Suprapubic skin (tissue), 4 donors: ENCODE measurements around the gene RNF215. TPM values are rescaled to one million over a fixed set of nuclear protein-coding genes. Genes with fewer than 3 reads are reported as not detected.

Experiments
- DNase-seq, 2 donors: peaks; one replicate each; pipeline ENCODE4 v3.0.0-alpha.2; 2019; ENCODE audit warnings: low spot score in 2 of 2
- H3K27ac ChIP-seq: fragments of 200-600 bp; sonication (generic); one replicate; pipeline ENCODE4 v1.5.1; 2019
- H3K27me3 ChIP-seq: fragments of 200-600 bp; sonication (generic); one replicate; pipeline ENCODE4 v1.5.1; 2019
- H3K36me3 ChIP-seq: fragments of 200-600 bp; sonication (generic); one replicate; pipeline ENCODE4 v1.5.1; 2019
- H3K4me1 ChIP-seq: fragments of 200-600 bp; sonication (generic); one replicate; pipeline ENCODE4 v1.5.1; 2019
- H3K4me3 ChIP-seq: fragments of 200-600 bp; sonication (generic); one replicate; pipeline ENCODE4 v1.5.1; 2019; ENCODE audit warnings: mild to moderate bottlenecking
- H3K9me3 ChIP-seq: fragments of 200-600 bp; sonication (generic); one replicate; pipeline ENCODE4 v1.5.1; 2019
- CTCF ChIP-seq, 2 donors: fragments of 200-600 bp in 1 of 2; fragments of 450-650 bp in 1 of 2; sonication (generic) in 1 of 2; IDR thresholded peaks; one replicate each; pipeline ENCODE4 v1.5.1; 2016 to 2019; ENCODE audit warnings: antibody characterized with exemption in 2 of 2, mild to moderate bottlenecking in 1 of 2, moderate library complexity in 1 of 2
- EP300 ChIP-seq: sonication (generic); formaldehyde crosslinking; IDR thresholded peaks from one replicate; pipeline ENCODE4 v1.6.1; 2017; ENCODE audit warnings: antibody characterized with exemption
- POLR2A ChIP-seq, 2 donors: fragments of 450-650 bp; IDR thresholded peaks; one replicate each; pipeline ENCODE4 v1.6.1; 2017; ENCODE audit warnings: antibody characterized with exemption in 2 of 2, mild to moderate bottlenecking in 2 of 2, moderate library complexity in 2 of 2
- POLR2AphosphoS5 ChIP-seq, 3 donors: sonication (generic); formaldehyde crosslinking; IDR thresholded peaks; one replicate each; pipeline ENCODE4 v1.6.1; 2017; ENCODE audit warnings: antibody characterized with exemption in 3 of 3
- WGBS: methylation state at CpG from one replicate; pipeline ENCODE4 v1.1.5; 2018; 5-methylcytosine and 5-hydroxymethylcytosine counted together
- total RNA-seq, 4 donors: library from RNA; depleted of rRNA; stranded (reverse); fragments of >200 nt; gene quantifications; one replicate each; pipeline ENCODE4 v1.1.0, GENCODE V29; 2016

The RNF215 gene
- total RNA-seq, 4 donors from 2014 or later = 6.3 to 15.5 (median 10.2) TPM

- Histone ChIP-seq H3K36me3 (no peaks in the 10 kb centered on the region), H3K27ac (peak overlapping the region; percentile 99), H3K4me3 (peak overlapping the region; percentile 66), H3K27me3 (no peaks in the 10 kb centered on the region), H3K4me1 (peaks cover 67% of the 10 kb centered on the region), H3K9me3 (no peaks in the 10 kb centered on the region)
- 2% methylated on average over 20 of the region's 31 CpGs for WGBS
- DNase-seq = peak; percentile 99 to 100
- no peak for TF ChIP-seq EP300
- peak in 2 of 3 donors; percentile 80 to 94 for TF ChIP-seq POLR2AphosphoS5 (IDR thresholded peaks at IDR 0.05)
- TF ChIP-seq POLR2A (IDR thresholded peaks at IDR 0.05) = peak in 1 of 2 donors; percentile 5
These were observed 36.8 kb upstream of the RNF215 start for GRCh38 chr22:30423959-30424533.

GRCh38 chr22:30423301-30423958 lies 36.2 kb upstream of the RNF215 start:
- Histone ChIP-seq H3K36me3 (peaks cover 3% of the 10 kb centered on the region), H3K4me3 (peak overlapping the region; percentile 66), H3K27ac (peak overlapping the region; percentile 99), H3K4me1 (peaks cover 67% of the 10 kb centered on the region), H3K27me3 (no peaks in the 10 kb centered on the region), H3K9me3 (no peaks in the 10 kb centered on the region)
- TF ChIP-seq POLR2AphosphoS5 (IDR thresholded peaks at IDR 0.05) (no peak), POLR2A (IDR thresholded peaks at IDR 0.05) (peak; percentile 40 to 83)
- peak; percentile 87 to 89 for DNase-seq
- 0% methylated on average over 11 of the region's 45 CpGs for WGBS

GRCh38 chr22:30422481-30423300 lies 35.5 kb upstream of the RNF215 start:
- Histone ChIP-seq H3K36me3 (peaks cover 10% of the 10 kb centered on the region), H3K9me3 (no peaks in the 10 kb centered on the region), H3K4me3 (peak overlapping the region; percentile 66), H3K27me3 (no peaks in the 10 kb centered on the region), H3K27ac (peak overlapping the region; percentile 99), H3K4me1 (peaks cover 67% of the 10 kb centered on the region)
- 56% methylated on average over 11 of the region's 18 CpGs for WGBS
- TF ChIP-seq POLR2A (IDR thresholded peaks at IDR 0.05) = no peak
- no peak for TF ChIP-seq EP300
- no peak for TF ChIP-seq CTCF (IDR thresholded peaks at IDR 0.05)
- peak in 1 of 3 donors; percentile 82 for TF ChIP-seq POLR2AphosphoS5 (IDR thresholded peaks at IDR 0.05)
- DNase-seq = peak; percentile 84 to 90

- no peaks in the 10 kb centered on the region for H3K9me3 ChIP-seq
- 76% methylated on average over 8 of the region's 8 CpGs for WGBS
- peak overlapping the region; percentile 66 for H3K4me3 ChIP-seq
- H3K27ac ChIP-seq = peak overlapping the region; percentile 99
- H3K27me3 ChIP-seq = no peaks in the 10 kb centered on the region
- no peak for TF ChIP-seq POLR2AphosphoS5 (IDR thresholded peaks at IDR 0.05)
- TF ChIP-seq POLR2A (IDR thresholded peaks at IDR 0.05) = no peak
- no peak for TF ChIP-seq CTCF (IDR thresholded peaks at IDR 0.05)
- TF ChIP-seq EP300 = no peak
- peaks cover 18% of the 10 kb centered on the region for H3K36me3 ChIP-seq
- peaks cover 67% of the 10 kb centered on the region for H3K4me1 ChIP-seq
- no peak for DNase-seq
These were observed 34.7 kb upstream of the RNF215 start for GRCh38 chr22:30421695-30422480.

GRCh38 chr22:30420347-30421125 lies 33.3 kb upstream of the RNF215 start:
- H3K36me3 ChIP-seq = peaks cover 32% of the 10 kb centered on the region
- H3K27me3 ChIP-seq = no peaks in the 10 kb centered on the region
- H3K4me3 ChIP-seq = no peak overlapping the region
- H3K27ac ChIP-seq = peak overlapping the region; percentile 99
- 59% methylated on average over 6 of the region's 6 CpGs for WGBS
- no peak for TF ChIP-seq POLR2A (IDR thresholded peaks at IDR 0.05)
- no peaks in the 10 kb centered on the region for H3K9me3 ChIP-seq
- no peak for DNase-seq
- H3K4me1 ChIP-seq = peaks cover 53% of the 10 kb centered on the region

GRCh38 chr22:30416837-30417236 lies 29.6 kb upstream of the RNF215 start:
- DNase-seq = no peak
- peaks cover 24% of the 10 kb centered on the region for H3K4me1 ChIP-seq
- H3K27me3 ChIP-seq = no peaks in the 10 kb centered on the region
- no peak for TF ChIP-seq POLR2AphosphoS5 (IDR thresholded peaks at IDR 0.05)
- no peak for TF ChIP-seq POLR2A (IDR thresholded peaks at IDR 0.05)
- no peak for TF ChIP-seq CTCF (IDR thresholded peaks at IDR 0.05)
- TF ChIP-seq EP300 = no peak
- no peak overlapping the region for H3K27ac ChIP-seq
- H3K4me3 ChIP-seq = no peak overlapping the region
- WGBS = 92% methylated on average over 1 of the region's 1 CpG
- H3K36me3 ChIP-seq = peaks cover 63% of the 10 kb centered on the region
- H3K9me3 ChIP-seq = no peaks in the 10 kb centered on the region
